ENCODE measurements around the gene SLC4A1AP. TPM values are rescaled to one million over a fixed set of nuclear protein-coding genes. Genes with fewer than 3 reads are reported as not detected.

SLC4A1AP gene
- total RNA-seq, 1 donor from 2014 or later: 20.5 TPM

DNA sequence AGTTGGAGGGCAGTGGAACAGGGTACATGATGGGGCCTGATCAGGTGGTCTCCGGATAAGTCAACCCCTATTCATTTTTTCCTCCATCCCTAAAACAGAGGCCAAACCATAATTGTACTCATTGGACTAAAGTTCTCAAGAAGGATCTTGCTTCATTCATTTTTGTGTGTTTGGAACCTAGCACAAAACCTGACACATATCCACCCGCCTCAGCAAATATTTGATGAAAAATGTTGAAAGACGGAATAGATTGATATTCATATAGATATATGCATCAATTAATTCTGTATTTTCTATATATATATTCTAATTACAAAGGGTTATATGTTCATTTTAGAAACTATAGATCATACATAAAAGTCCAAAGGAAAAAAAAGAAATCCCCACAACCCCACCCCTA is 21.9 kb downstream of the SLC4A1AP start:
- H3K27me3 ChIP-seq (ENCODE audit: control insufficient read depth, insufficient read depth, low read length): no peaks in the 10 kb centered on the region
- peaks cover 2% of the 10 kb centered on the region for H3K36me3 ChIP-seq (ENCODE audit: control insufficient read depth, insufficient read depth, low read length)
- FAIRE-seq (no peak), DNase-seq (ENCODE audit: low read depth) (no peak)
- no peak overlapping the region for H3K4me3 ChIP-seq (ENCODE audit: low read depth, low read length)
- no peak for TF ChIP-seq CTCF (IDR thresholded peaks at IDR 0.05; ENCODE audit: insufficient read depth, low read length, severe bottlenecking)

DNA sequence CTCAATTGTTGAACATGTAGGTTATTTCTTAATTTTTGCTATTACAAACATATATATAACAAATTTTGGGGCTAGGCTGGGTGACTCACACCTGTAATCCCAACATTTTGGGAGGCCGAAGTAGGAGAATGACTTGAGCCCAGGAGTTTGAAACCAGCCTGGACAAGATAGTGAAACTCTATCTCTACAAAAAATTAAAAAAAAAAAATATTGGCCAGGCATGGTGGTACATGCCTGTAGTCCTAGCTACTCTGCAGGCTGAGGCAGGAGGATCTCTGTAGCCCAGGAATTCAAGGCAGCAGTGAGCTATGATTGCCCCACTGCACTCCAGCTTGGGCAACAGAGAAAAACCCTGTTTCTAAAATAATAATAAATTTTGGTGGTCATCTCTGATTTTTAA is 23.5 kb downstream of the SLC4A1AP start:
- peak; percentile 85 for DNase-seq (ENCODE audit: low read depth)
- no peak overlapping the region for H3K4me3 ChIP-seq (ENCODE audit: low read depth, low read length)
- no peak for FAIRE-seq
- H3K36me3 ChIP-seq (ENCODE audit: control insufficient read depth, insufficient read depth, low read length): peaks cover 2% of the 10 kb centered on the region
- TF ChIP-seq CTCF (IDR thresholded peaks at IDR 0.05; ENCODE audit: insufficient read depth, low read length, severe bottlenecking): no peak
- H3K27me3 ChIP-seq (ENCODE audit: control insufficient read depth, insufficient read depth, low read length): no peaks in the 10 kb centered on the region

GRCh38 chr2:27689424-27689823 is 25.7 kb downstream of the SLC4A1AP start:
- Histone ChIP-seq H3K4me3 (ENCODE audit: low read depth, low read length) (no peak overlapping the region), H3K27me3 (ENCODE audit: control insufficient read depth, insufficient read depth, low read length) (no peaks in the 10 kb centered on the region), H3K36me3 (ENCODE audit: control insufficient read depth, insufficient read depth, low read length) (peaks cover 2% of the 10 kb centered on the region)
- TF ChIP-seq CTCF (IDR thresholded peaks at IDR 0.05; ENCODE audit: insufficient read depth, low read length, severe bottlenecking): no peak
- DNase-seq (ENCODE audit: low read depth) (peak; percentile 88), FAIRE-seq (peak; percentile 13)

- no peak overlapping the region for H3K4me3 ChIP-seq (ENCODE audit: low read depth, low read length)
- DNase-seq (ENCODE audit: low read depth) (peak; percentile 47), FAIRE-seq (no peak)
- TF ChIP-seq CTCF (IDR thresholded peaks at IDR 0.05; ENCODE audit: insufficient read depth, low read length, severe bottlenecking): no peak
- H3K27me3 ChIP-seq (ENCODE audit: control insufficient read depth, insufficient read depth, low read length): no peaks in the 10 kb centered on the region
- peaks cover 2% of the 10 kb centered on the region for H3K36me3 ChIP-seq (ENCODE audit: control insufficient read depth, insufficient read depth, low read length)
Observed at GRCh38 chr2:27690052-27690451, 26.4 kb downstream of the SLC4A1AP start.

DNA sequence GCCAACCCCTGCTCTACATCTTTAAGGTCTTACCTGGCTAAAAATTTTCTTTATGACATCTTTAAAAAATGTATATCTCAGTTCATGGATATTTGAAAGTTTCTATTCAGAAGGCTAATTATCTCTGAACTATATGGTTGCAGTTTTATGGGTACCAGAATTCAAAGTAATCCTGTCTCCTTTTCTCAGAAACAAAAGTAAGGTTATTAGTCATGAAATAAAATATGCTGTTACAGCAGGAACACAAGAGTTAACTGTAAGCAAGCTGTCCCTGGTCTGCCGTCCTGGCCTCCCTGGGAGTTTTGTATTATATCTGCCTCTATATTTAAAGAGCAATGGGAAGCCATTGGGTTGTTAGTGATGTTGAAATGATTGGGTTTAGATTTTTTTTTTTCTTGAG is 34.0 kb downstream of the SLC4A1AP start:
- H3K27me3 ChIP-seq (ENCODE audit: control insufficient read depth, insufficient read depth, low read length): no peaks in the 10 kb centered on the region
- FAIRE-seq (no peak), DNase-seq (ENCODE audit: low read depth) (no peak)
- H3K36me3 ChIP-seq (ENCODE audit: control insufficient read depth, insufficient read depth, low read length): peaks cover 2% of the 10 kb centered on the region
- TF ChIP-seq CTCF (IDR thresholded peaks at IDR 0.05; ENCODE audit: insufficient read depth, low read length, severe bottlenecking): no peak
- no peak overlapping the region for H3K4me3 ChIP-seq (ENCODE audit: low read depth, low read length)

- DNase-seq (ENCODE audit: low read depth) (no peak), FAIRE-seq (no peak)
- no peaks in the 10 kb centered on the region for H3K36me3 ChIP-seq (ENCODE audit: control insufficient read depth, insufficient read depth, low read length)
- no peaks in the 10 kb centered on the region for H3K27me3 ChIP-seq (ENCODE audit: control insufficient read depth, insufficient read depth, low read length)
- no peak for TF ChIP-seq CTCF (IDR thresholded peaks at IDR 0.05; ENCODE audit: insufficient read depth, low read length, severe bottlenecking)
- no peak overlapping the region for H3K4me3 ChIP-seq (ENCODE audit: low read depth, low read length)
Observed at GRCh38 chr2:27701676-27702075, 38.0 kb downstream of the SLC4A1AP start.

Data from bronchial epithelial cell (primary cell).